Cardiac fibroblast (primary cell): ENCODE measurements around the gene ZNF787.

Experiments used
- DNase-seq, 2 donors: peaks; one replicate each; pipeline versions ENCODE4 v3.0.0 to v3.0.0-alpha.2; 2010; ENCODE audit warnings: low read depth in 2 of 2
- H3K4me3 ChIP-seq, 2 donors: replicated peaks in 1 of 2; 1 replicate in 1 of 2; 2 replicates in 1 of 2; pipeline ENCODE4 v1.5.1; 2011; ENCODE audit warnings: low read depth in 2 of 2, low read length in 2 of 2, mild to moderate bottlenecking in 2 of 2, moderate library complexity in 1 of 2
- CTCF ChIP-seq: IDR thresholded peaks from one replicate; pipeline ENCODE4 v1.5.1; 2011; ENCODE audit warnings: low read depth, mild to moderate bottlenecking, low read length, inconsistent platforms

ZNF787 gene

DNA sequence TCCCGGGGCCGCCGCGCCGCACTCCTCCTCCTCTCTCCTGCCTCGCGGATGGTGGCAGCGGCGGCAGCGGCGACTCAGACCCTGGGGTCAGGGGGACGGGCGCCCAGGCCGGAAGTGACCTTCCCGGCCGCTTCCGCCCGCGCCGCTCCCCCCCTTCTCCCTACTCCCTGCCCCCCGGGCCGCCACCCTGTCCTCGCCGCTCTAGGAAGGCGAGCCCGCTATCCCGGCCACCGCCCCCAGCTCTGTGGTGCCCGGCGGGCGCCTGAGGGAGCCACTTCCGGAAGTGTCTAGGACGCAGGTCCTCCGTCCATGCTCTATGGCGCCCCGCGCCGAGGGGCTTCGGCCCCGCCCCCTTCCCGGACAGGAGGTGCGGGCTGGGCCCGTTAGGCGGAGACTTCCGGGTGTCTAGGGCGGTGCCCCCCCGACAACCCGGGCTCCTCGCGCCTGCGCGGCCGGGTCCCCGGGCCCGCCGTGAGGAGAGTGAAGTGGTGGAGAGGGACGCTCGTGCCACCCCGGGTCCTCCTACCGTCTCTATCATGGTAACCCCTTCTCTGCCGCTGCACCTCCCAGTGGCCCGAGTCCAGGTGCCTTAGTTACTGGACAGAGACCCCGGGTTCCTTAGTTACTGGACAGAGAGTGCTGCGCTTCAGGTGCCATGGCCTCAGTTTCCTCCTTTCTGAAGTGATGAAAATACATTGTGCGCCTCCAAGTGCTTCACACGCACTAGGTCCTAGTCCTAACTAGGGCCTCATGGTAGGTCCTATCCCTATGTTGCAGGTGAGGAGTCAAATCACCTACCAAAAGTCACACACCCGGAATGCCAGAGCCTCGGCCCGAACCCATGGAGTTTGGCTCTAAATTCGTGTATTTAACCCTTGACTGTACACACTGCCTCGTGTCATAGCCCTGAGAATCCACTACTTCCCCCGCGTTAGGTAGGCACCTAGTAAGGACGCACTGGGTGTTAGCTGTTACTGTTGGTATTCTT lies at the start of gene ZNF787:
Gene ZNF787 (minus strand): TSS at position 116 of the 988 bp plus-strand sequence. CDS start 18,078 bp downstream, outside the sequence.
- peak within 1 kb of the TSS; percentile 76 to 83 for H3K4me3 ChIP-seq
- TF ChIP-seq CTCF: no peak
- DNase-seq: peak; percentile 97 to 99

GRCh38 chr19:56170261-56170660 lies 49.2 kb upstream of the ZNF787 start:
- no peak overlapping the region for H3K4me3 ChIP-seq
- no peak for TF ChIP-seq CTCF
- peak in 1 of 2 donors; percentile 72 for DNase-seq

GRCh38 chr19:56167064-56167578 lies 46.0 kb upstream of the ZNF787 start:
- H3K4me3 ChIP-seq: no peak overlapping the region
- no peak for TF ChIP-seq CTCF
- peak in 1 of 2 donors; percentile 11 for DNase-seq

DNA sequence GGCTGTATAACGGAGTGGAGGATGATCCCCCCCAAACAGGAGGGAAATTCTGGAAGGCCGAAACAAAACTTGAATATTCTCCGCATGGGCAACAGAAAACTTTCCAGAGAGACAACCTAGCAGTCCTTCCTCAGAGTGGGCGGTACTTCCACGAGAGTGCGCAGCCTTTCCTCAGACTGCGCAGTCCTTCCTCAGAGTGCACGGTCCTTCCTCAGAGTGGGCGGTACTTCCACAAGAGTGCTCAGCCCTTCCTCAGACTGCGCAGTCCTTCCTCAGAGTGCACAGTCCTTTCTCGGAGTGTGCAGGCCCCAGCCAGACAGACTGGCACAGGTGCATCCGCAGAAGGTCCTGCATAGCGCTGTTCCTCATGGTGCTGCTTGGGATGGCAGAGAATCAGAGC lies 42.0 kb upstream of the ZNF787 start:
- no peak overlapping the region for H3K4me3 ChIP-seq
- DNase-seq: no peak
- no peak for TF ChIP-seq CTCF

DNA sequence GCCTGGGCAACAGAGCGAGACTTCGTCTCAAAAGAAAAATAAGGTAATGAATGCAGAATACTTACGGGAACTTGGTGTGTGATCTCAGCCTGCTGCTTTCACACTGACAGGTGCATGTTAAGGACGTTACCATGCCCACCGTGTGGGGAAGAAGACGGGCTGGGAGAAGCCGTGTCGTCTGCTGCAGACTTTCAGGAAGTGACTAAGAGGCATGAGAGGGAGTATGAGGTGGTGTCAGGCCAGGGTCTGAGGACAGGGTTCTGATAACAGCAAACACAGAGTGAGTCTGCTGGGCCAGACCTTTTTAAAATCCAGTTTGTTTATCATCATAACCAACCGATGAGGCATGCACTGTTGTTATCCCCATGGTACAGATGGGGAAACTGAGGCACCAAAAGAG lies 41.2 kb upstream of the ZNF787 start:
- no peak overlapping the region for H3K4me3 ChIP-seq
- peak; percentile 33 to 53 for DNase-seq
- no peak for TF ChIP-seq CTCF

DNA sequence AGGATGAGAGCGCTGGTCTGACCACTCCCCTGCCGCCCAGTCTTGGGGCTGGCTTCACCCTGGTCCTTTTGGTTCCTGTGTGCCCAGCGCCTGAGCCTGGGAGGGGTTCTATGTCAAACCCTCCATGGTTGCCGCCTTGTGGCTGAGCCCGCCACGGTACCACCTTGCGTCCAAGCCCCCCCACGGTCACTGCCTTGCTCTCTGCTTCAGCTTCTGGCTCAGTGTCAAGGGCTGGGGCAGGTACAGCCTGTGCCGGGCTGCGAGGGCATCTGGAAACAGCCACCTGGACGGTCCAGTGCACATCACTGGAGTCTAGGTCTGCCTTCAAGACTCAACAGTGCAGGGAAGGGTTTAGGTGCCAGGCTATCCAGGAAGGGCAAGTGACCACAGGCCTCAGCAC lies 40.4 kb upstream of the ZNF787 start:
- no peak for TF ChIP-seq CTCF
- no peak for DNase-seq
- H3K4me3 ChIP-seq: no peak overlapping the region
